Stimulated activated CD8-positive, alpha-beta memory T cell treated with anti-CD3 and anti-CD28 coated beads, Interleukin-12 subunit alpha, Interleukin-12 subunit beta, amount 100 ng/mL, for 24 hours (primary cell): Measurements from ENCODE around the gene NBEAL2.
"Not testable (repeated sequence)": the region's sequence is repeated elsewhere in the genome, so short reads cannot be mapped to it uniquely, and the experiment has no call there.

ENCODE experiments used
- DNase-seq: peaks from one replicate; pipeline ENCODE4 v3.0.0-alpha.2; 2020; ENCODE audit errors: extremely low read depth

The NBEAL2 gene

GRCh38 chr3:47012342-47013230 lies 33.1 kb downstream of the NBEAL2 start:
- DNase-seq: no peak

- no peak for DNase-seq
Observed at GRCh38 chr3:47013231-47013630, 33.8 kb downstream of the NBEAL2 start.

- no peak for DNase-seq
Observed at GRCh38 chr3:47014036-47014435, 34.6 kb downstream of the NBEAL2 start.

GRCh38 chr3:47015151-47015550 lies 35.7 kb downstream of the NBEAL2 start:
- no peak for DNase-seq

- no peak for DNase-seq
Observed at GRCh38 chr3:47016086-47016933, 36.8 kb downstream of the NBEAL2 start.

- no peak for DNase-seq
Observed at GRCh38 chr3:47016934-47017435, 37.5 kb downstream of the NBEAL2 start.

GRCh38 chr3:47017504-47018268 lies 38.2 kb downstream of the NBEAL2 start:
- no peak for DNase-seq

GRCh38 chr3:47018269-47018611 lies 38.8 kb downstream of the NBEAL2 start:
- no peak for DNase-seq

GRCh38 chr3:47019201-47019600 lies 39.7 kb downstream of the NBEAL2 start:
- no peak for DNase-seq

GRCh38 chr3:47020311-47020710 lies 40.8 kb downstream of the NBEAL2 start:
- DNase-seq: no peak

- no peak for DNase-seq
Observed at GRCh38 chr3:47022641-47023071, 43.2 kb downstream of the NBEAL2 start.

- DNase-seq: no peak
Observed at GRCh38 chr3:47024932-47025331, 45.5 kb downstream of the NBEAL2 start.

GRCh38 chr3:47026432-47026831 lies 47.0 kb downstream of the NBEAL2 start:
- DNase-seq: not testable (repeated sequence)

- DNase-seq: no peak
Observed at GRCh38 chr3:47028146-47028545, 48.7 kb downstream of the NBEAL2 start.

GRCh38 chr3:47028667-47029066 lies 49.2 kb downstream of the NBEAL2 start:
- DNase-seq: no peak

- DNase-seq: not testable (repeated sequence)
Observed at GRCh38 chr3:47031041-47031440, 51.6 kb downstream of the NBEAL2 start.

- DNase-seq: no peak
Observed at GRCh38 chr3:47034868-47035489, 55.5 kb downstream of the NBEAL2 start.

- DNase-seq: no peak
Observed at GRCh38 chr3:47035645-47036044, 56.2 kb downstream of the NBEAL2 start.

GRCh38 chr3:47036145-47036544 lies 56.7 kb downstream of the NBEAL2 start:
- no peak for DNase-seq

- DNase-seq: not testable (repeated sequence)
Observed at GRCh38 chr3:47037302-47037701, 57.8 kb downstream of the NBEAL2 start.

GRCh38 chr3:47041114-47041513 lies 61.6 kb downstream of the NBEAL2 start:
- DNase-seq: no peak
